CD14-positive monocyte (primary cell): Measurements from ENCODE around the gene SOBP. TPM values are rescaled to one million over a fixed set of nuclear protein-coding genes. Genes with fewer than 3 reads are reported as not detected.

Experiments used
- DNase-seq, 3 donors: peaks; one replicate each; pipeline ENCODE4 v3.0.0-alpha.2; 2011 to 2022
- H2AFZ ChIP-seq: 2 replicates; pipeline ENCODE4 v1.6.0; 2012; ENCODE audit warnings: mild to moderate bottlenecking, low read depth, low read length, inconsistent platforms; ENCODE audit not compliant: insufficient read depth, poor library complexity, severe bottlenecking
- H3K27ac ChIP-seq, 2 donors: 1 replicate in 1 of 2; 2 replicates in 1 of 2; pipeline ENCODE4 v1.5.1; 2012 to 2013; ENCODE audit warnings: low read length in 2 of 2, control low read depth in 1 of 2, inconsistent platforms in 1 of 2, low read depth in 1 of 2, mild to moderate bottlenecking in 1 of 2
- H3K27me3 ChIP-seq, 2 donors: one replicate each; pipeline versions ENCODE4 v1.6.0 to v1.6.1; 2011 to 2013; ENCODE audit warnings: low read length in 2 of 2; ENCODE audit not compliant: control insufficient read depth in 2 of 2, insufficient read depth in 2 of 2
- H3K36me3 ChIP-seq, 2 donors: replicated peaks in 1 of 2; 1 replicate in 1 of 2; 2 replicates in 1 of 2; pipeline versions ENCODE4 v1.5.1 to v1.6.1; 2012 to 2013; ENCODE audit warnings: low read length in 2 of 2, control low read depth in 1 of 2, inconsistent platforms in 1 of 2, mild to moderate bottlenecking in 1 of 2; ENCODE audit not compliant: insufficient read depth in 2 of 2, control insufficient read depth in 1 of 2
- H3K4me1 ChIP-seq, 2 donors: 1 replicate in 1 of 2; 2 replicates in 1 of 2; pipeline versions ENCODE4 v1.5.1 to v1.6.1; 2012 to 2013; ENCODE audit warnings: low read length in 2 of 2, control low read depth in 1 of 2, inconsistent platforms in 1 of 2, mild to moderate bottlenecking in 1 of 2, moderate library complexity in 1 of 2; ENCODE audit not compliant: insufficient read depth in 2 of 2, control insufficient read depth in 1 of 2
- H3K4me2 ChIP-seq: replicated peaks from 2 replicates; pipeline ENCODE3; 2012; ENCODE audit warnings: low read length, moderate library complexity, mild to moderate bottlenecking; ENCODE audit not compliant: poor library complexity, severe bottlenecking; ENCODE audit errors: extremely low read depth
- H3K4me3 ChIP-seq, 3 experiments: fragments of 200-600 bp in 1 of 3; sonication (generic) in 1 of 3; replicated peaks in 1 of 3; 1 replicate in 2 of 3; 2 replicates in 1 of 3; pipeline ENCODE4 v1.5.1; 2011 to 2013; ENCODE audit warnings: low read length in 3 of 3, mild to moderate bottlenecking in 3 of 3, control low read depth in 2 of 3, low read depth in 2 of 3, inconsistent platforms in 1 of 3, moderate library complexity in 1 of 3
- H3K79me2 ChIP-seq: 2 replicates; pipeline ENCODE4 v1.6.0; 2012; ENCODE audit warnings: mild to moderate bottlenecking, control low read depth, inconsistent platforms, low read length, moderate library complexity; ENCODE audit not compliant: insufficient read depth
- H3K9ac ChIP-seq: 2 replicates; pipeline ENCODE4 v1.6.0; 2017; ENCODE audit warnings: low read length, mild to moderate bottlenecking; ENCODE audit not compliant: insufficient read depth, poor library complexity, severe bottlenecking
- H3K9me3 ChIP-seq, 2 donors: replicated peaks in 1 of 2; 1 replicate in 1 of 2; 2 replicates in 1 of 2; pipeline versions ENCODE4 v1.5.1 to v1.6.1; 2012 to 2013; ENCODE audit warnings: low read length in 2 of 2, control low read depth in 1 of 2; ENCODE audit not compliant: control insufficient read depth in 1 of 2, insufficient read depth in 1 of 2
- H4K20me1 ChIP-seq: 2 replicates; pipeline ENCODE4 v1.6.0; 2012; ENCODE audit warnings: mild to moderate bottlenecking, low read length, control low read depth, moderate library complexity; ENCODE audit not compliant: insufficient read depth
- H3K27ac Mint-ChIP-seq, 7 donors: one replicate each; pipeline ENCODE4 v1.8.0; 2020; ENCODE audit warnings: mild to moderate bottlenecking in 7 of 7, mixed read lengths in 7 of 7, moderate library complexity in 6 of 7, inconsistent platforms in 2 of 7
- H3K27me3 Mint-ChIP-seq, 3 donors: one replicate each; pipeline ENCODE4 v1.8.0; 2021 to 2022; ENCODE audit warnings: low read depth in 3 of 3, mild to moderate bottlenecking in 3 of 3, mixed read lengths in 3 of 3, moderate library complexity in 3 of 3, inconsistent platforms in 1 of 3
- H3K36me3 Mint-ChIP-seq, 2 donors: one replicate each; pipeline ENCODE4 v1.8.0; 2020; ENCODE audit warnings: mixed read lengths in 2 of 2, inconsistent platforms in 1 of 2, mild to moderate bottlenecking in 1 of 2
- H3K4me1 Mint-ChIP-seq: one replicate; pipeline ENCODE4 v1.8.0; 2020; ENCODE audit warnings: mild to moderate bottlenecking, mixed read lengths
- H3K4me3 Mint-ChIP-seq, 2 donors: one replicate each; pipeline ENCODE4 v1.8.0; 2020; ENCODE audit warnings: mild to moderate bottlenecking in 2 of 2, mixed read lengths in 2 of 2, moderate library complexity in 1 of 2
- H3K9me3 Mint-ChIP-seq, 7 donors: one replicate each; pipeline ENCODE4 v1.8.0; 2020 to 2022; ENCODE audit warnings: mixed read lengths in 7 of 7, mild to moderate bottlenecking in 6 of 7, moderate library complexity in 6 of 7, inconsistent platforms in 2 of 7
- CTCF ChIP-seq: fragments of 200-600 bp; IDR thresholded peaks from one replicate; pipeline ENCODE4 v1.8.0; 2022; ENCODE audit warnings: antibody characterized with exemption, mild to moderate bottlenecking
- WGBS: methylation state at CpG from one replicate; pipeline ENCODE4 v1.1.5; 2013; ENCODE audit warnings: missing lambda C conversion rate; ENCODE audit not compliant: insufficient coverage; 5-methylcytosine and 5-hydroxymethylcytosine counted together
- intact Hi-C, 2 donors: fragments of 100-400 bp; cut with micrococcal nuclease; formaldehyde crosslinking; loops; one replicate each; pipeline versions ENCODE4 v1.15.0 to v1.15.1; 2023
- polyA plus RNA-seq, 3 donors: library from polyadenylated mRNA; depleted of rRNA in 1 of 3; unstranded in 2 of 3; stranded (reverse) in 1 of 3; fragments of 300-500 nt in 2 of 3; fragments of >200 nt in 1 of 3; fragmentation: Illumina TruSeq in 2 of 3; gene quantifications; 1 replicate in 2 of 3; 2 replicates in 1 of 3; pipeline ENCODE4 v1.2.3, GENCODE V29; 2012 to 2021

The SOBP gene
- polyA plus RNA-seq, 3 donors, result not detected

- Histone ChIP-seq H3K27ac (no peak overlapping the region), H3K9ac (no peak overlapping the region), H3K36me3 (no peaks in the 10 kb centered on the region), H3K79me2 (no peaks in the 10 kb centered on the region), H4K20me1 (no peaks in the 10 kb centered on the region), H3K4me3 (no peak overlapping the region), H3K27me3 (peaks cover 58 to 59% of the 10 kb centered on the region in 2 donors), H3K4me1 (peaks cover 12% of the 10 kb centered on the region in 2 donors), H3K9me3 (peaks cover 0 to 9% of the 10 kb centered on the region in 2 donors), H2AFZ (no peak overlapping the region), H3K4me2 (no peak overlapping the region)
- H3K9me3 Mint-ChIP-seq, result peaks cover 0 to 8% (median 3%) of the 10 kb centered on the region in 7 donors
- peaks cover 15 to 27% (median 17%) of the 10 kb centered on the region in 3 donors for H3K27me3 Mint-ChIP-seq
- intact Hi-C loops, result no loop called here
- H3K4me3 Mint-ChIP-seq, result peak overlapping the region in 1 of 2 donors; percentile 67
- TF ChIP-seq CTCF, result no peak
- H3K36me3 Mint-ChIP-seq, result peaks cover 0 to 2% of the 10 kb centered on the region in 2 donors
- H3K27ac Mint-ChIP-seq, result no peak overlapping the region
- DNase-seq, result no peak
- 0% methylated on average over 2 of the region's 7 CpGs for WGBS
- peaks cover 13% of the 10 kb centered on the region for H3K4me1 Mint-ChIP-seq
These were observed 5.3 kb downstream of the SOBP start for GRCh38 chr6:107495196-107495643.

DNA sequence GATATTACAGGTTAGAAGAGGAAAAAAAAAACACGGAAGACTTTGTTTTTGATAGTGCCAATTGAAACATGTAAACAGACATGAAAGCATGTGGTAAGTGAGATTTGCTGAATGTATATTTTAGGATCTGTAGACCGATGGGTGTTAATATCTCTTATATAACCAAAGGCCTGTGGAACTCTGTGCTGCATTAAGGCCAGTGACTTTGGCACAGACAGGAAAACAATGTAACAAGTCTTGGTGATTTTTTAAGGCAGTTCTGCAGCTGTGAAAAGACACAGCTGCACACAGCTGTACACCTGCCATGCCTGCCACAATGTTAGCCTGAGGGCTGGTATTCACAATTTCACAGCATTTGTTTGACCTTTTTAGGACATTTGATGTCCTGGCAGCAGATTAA, 6.1 kb downstream of the SOBP start:
- Histone ChIP-seq H3K4me2 (no peak overlapping the region), H3K9ac (no peak overlapping the region), H3K9me3 (peaks cover 0 to 9% of the 10 kb centered on the region in 2 donors), H3K4me1 (peaks cover 5% of the 10 kb centered on the region in 2 donors), H3K36me3 (no peaks in the 10 kb centered on the region), H4K20me1 (no peaks in the 10 kb centered on the region), H3K27me3 (peaks cover 51 to 53% of the 10 kb centered on the region in 2 donors), H3K79me2 (no peaks in the 10 kb centered on the region), H3K27ac (no peak overlapping the region), H2AFZ (no peak overlapping the region), H3K4me3 (no peak overlapping the region)
- intact Hi-C loops, result no loop called here
- DNase-seq, result no peak
- Mint-ChIP-seq H3K27ac (no peak overlapping the region), H3K9me3 (peaks cover 0 to 3% (median 0%) of the 10 kb centered on the region in 7 donors), H3K4me1 (peaks cover 5% of the 10 kb centered on the region), H3K4me3 (no peak overlapping the region), H3K36me3 (peaks cover 0 to 2% of the 10 kb centered on the region in 2 donors), H3K27me3 (peaks cover 15 to 27% (median 17%) of the 10 kb centered on the region in 3 donors)
- no peak for TF ChIP-seq CTCF
- 80% methylated on average over 1 of the region's 2 CpGs for WGBS
